GM19035 (cell line): ENCODE measurements around the gene NCAPD2.
"Not testable (repeated sequence)": the region's sequence is repeated elsewhere in the genome, so short reads cannot be mapped to it uniquely, and the experiment has no call there.

Source experiments
- ATAC-seq: cut with Tn5 transposase; IDR thresholded peaks from one replicate; pipeline ENCODE4 v1.9.1; 2021; ENCODE audit not compliant: unreplicated experiment

Gene NCAPD2

DNA sequence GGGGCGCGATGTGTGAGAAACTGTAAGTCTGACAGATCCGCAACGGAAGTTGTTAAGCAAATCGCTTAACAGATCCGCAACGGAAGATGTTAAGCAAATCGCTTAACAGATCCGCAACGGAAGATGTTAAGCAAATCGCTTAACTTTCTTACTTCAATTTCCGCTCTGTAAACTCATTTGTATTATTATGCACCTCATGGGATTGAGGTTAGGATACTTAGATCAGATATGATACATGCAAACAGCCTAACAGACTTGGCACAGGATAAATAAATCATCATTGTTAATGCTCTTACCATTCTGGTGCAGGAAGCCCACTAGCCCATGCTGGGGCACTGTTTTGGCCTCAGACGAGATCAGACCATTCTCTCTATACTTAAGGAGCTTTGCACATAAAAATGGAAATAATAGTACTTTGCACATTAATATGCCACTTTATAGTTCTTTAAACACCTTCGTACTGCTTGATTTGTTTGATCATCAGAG, 399 bp downstream of the NCAPD2 start:
- no peak for ATAC-seq

GRCh38 chr12:6494968-6495367, 1.1 kb downstream of the NCAPD2 start:
- ATAC-seq: no peak

- ATAC-seq: not testable (repeated sequence)
These were observed 3.4 kb downstream of the NCAPD2 start for GRCh38 chr12:6497291-6497690.

DNA sequence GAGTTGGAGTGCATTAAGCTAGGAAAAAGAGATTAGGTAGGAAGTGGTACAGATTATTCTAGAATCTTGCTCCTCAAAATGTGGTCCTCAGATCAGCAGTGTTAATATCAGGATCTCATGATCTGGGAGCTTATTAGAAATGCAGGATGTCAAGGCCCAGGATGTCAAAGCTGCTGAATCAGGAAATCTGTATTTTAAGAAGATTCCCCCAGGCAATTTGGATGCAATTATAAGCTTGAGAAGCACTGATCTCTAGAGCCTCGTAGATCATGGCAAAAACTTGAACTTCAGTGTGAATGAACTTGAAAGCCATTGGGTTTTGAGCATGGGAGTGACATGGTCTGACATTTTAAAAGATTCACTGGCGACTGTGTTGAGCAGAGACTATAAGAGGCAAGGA, 6.6 kb downstream of the NCAPD2 start:
- no peak for ATAC-seq

DNA sequence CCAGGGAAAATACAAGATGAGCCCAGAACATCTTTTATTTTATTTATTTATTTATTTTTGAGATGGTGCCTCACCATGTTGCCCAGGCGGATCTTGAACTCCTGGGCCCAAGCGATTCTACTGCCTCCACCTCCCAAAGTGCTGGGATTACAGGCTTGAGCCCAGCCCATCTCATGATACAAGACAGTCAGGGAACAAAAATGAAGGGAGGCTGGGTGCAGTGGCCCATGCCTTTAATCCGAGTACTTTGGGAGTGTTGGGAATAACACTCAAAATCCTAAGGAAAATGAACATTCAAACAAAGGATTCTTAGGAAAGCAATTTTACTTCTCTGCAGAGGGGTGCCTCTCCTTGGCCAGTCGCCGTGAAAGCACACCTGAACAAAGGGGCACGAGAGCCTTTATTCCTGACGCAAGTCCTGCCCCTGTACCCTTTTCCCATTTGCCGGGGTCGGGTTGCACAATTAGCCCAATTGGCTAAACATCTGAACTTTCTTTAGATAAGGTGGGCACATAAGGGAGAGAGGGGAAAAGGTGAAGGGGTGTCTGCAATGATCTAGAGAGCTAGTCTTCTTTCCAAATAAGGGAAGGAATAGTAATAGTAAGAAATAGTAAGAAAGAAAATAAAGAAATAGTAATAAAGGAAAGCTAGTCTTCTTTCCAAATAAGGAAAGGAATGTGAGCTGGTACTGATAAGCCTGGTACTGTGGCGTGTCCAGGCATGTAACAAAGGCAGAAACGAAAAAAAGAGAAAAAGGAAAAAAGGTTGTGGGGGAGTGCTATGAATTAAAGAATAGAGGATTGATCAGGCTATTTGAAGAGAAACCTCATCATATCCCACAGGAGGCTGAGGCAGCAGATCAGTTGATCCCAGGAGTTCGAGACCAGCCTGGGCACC, 13.4 kb downstream of the NCAPD2 start:
- ATAC-seq: no peak

DNA sequence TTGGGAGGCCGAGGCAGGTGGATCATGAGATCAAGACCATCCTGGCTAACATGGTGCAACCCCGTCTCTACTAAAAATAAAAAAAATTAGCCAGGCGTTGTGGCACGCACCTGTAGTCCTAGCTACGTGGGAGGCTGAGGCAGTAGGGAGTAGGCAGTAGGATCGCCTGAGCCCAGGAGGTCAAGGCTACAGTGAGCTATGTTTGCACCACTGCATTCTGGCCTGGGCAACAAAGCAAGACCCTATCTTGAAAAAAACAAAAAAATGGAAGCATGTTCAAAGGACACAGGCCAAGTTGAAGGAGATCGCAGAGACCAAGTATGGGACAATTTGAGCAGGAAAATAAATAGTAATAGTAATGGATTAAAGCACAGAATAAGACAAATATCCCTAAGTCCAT, 14.2 kb downstream of the NCAPD2 start:
- ATAC-seq: no peak

- ATAC-seq: no peak
These were observed 26.3 kb downstream of the NCAPD2 start for GRCh38 chr12:6520186-6520585.

GRCh38 chr12:6522193-6522592, 28.3 kb downstream of the NCAPD2 start:
- no peak for ATAC-seq

DNA sequence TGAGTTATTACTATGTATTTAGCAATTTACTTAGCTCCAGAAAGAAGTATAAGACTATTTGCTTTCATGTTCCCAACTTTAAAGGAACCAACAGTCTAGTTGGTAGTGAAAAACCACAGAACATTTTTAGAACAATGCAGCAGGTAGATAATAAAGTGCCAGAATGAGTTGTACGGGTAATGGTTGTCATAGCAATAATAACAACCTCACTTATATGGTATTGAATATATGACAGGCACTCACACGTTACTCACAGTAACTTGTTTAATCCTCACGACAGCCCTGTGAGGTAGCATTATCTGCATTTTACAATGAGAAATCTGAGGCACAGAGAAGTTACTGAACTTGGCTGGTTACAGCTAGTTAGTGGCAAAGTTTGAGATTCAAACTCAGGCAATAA, 29.8 kb downstream of the NCAPD2 start:
- ATAC-seq: no peak

DNA sequence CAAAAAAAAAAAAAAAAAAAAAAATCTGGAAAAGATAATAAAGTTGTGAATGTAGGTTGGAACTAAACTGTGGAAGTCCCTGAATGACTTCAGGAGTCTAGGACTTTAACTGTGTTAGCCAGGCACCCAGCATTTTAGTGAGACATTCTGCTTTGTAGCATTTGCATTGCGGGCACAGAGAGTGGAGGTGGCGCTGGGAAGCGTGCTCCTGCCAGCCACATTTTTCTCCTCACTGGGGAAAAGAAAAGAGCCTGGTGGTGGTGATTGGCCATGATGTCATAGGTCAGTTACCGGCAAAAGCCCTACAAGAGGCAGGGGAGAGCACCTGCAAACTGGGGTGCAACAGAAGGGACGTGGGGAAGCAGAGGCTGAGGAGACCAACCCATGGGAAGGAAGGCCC, 30.7 kb downstream of the NCAPD2 start:
- ATAC-seq: no peak

GRCh38 chr12:6526201-6526600, 32.3 kb downstream of the NCAPD2 start:
- no peak for ATAC-seq

- no peak for ATAC-seq
These were observed 33.0 kb downstream of the NCAPD2 start for GRCh38 chr12:6526766-6527525.

DNA sequence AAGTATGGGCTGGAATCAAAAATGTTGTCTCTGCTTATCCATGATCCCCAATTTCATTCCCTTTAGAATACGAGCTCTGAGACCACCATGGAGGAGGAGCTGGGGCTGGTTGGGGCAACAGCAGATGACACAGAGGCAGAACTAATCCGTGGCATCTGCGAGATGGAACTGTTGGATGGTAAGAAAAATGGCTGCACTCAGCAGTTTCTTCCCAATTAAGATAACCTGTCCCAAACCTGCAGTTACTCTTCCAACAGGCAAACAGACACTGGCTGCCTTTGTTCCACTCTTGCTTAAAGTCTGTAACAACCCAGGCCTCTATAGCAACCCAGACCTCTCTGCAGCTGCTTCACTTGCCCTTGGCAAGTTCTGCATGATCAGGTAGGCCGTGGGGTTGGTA, 33.8 kb downstream of the NCAPD2 start:
- no peak for ATAC-seq

DNA sequence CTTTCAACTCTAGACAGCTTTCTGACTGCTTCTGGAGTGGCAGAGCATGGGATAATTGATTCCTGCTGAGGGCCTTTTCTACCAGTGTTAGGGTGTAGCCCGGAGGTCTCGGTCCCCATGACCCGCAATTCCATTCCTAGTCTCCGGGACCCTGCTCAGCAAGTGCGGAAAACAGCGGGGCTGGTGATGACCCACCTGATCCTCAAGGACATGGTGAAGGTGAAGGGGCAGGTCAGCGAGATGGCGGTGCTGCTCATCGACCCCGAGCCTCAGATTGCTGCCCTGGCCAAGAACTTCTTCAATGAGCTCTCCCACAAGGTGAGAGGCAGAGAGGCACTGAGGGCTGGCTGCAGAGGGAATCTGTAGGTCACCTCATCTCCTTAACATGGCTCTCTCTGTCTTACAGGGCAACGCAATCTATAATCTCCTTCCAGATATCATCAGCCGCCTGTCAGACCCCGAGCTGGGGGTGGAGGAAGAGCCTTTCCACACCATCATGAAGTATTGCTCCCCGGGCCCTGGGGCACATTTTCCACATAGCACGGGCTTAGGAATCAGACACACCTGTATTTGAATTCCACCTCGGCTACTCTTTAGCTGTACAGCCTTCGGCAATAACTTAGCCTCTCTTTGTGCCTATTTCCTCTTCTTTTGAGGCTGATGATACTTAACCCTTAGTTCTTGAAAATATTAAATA, 34.8 kb downstream of the NCAPD2 start:
- ATAC-seq: no peak

- ATAC-seq: no peak
These were observed 35.4 kb downstream of the NCAPD2 start for GRCh38 chr12:6529291-6529737.

DNA sequence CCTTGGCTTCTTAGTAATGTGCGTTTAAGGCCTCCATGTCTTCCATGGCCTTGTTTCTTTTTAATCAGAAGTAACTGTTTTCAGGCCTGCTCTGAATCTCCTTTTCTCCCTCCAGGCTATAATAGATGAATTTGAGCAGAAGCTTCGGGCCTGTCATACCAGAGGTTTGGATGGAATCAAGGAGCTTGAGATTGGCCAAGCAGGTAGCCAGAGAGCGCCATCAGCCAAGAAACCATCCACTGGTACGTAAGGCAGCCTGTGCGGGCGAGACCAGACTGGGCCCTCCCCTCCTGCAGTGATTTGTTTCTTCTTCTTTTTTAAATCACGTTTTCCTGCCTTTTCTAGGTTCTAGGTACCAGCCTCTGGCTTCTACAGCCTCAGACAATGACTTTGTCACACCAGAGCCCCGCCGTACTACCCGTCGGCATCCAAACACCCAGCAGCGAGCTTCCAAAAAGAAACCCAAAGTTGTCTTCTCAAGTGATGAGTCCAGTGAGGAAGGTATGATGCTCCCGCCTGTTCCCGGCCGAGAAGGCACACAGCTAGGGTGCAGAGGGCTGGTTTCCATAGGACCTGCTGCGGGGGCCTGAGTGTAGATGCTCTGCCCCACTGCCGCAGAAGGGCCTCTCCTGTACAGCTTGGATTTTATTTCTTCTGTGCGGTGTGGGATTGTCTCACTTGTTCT, 36.8 kb downstream of the NCAPD2 start:
- no peak for ATAC-seq

DNA sequence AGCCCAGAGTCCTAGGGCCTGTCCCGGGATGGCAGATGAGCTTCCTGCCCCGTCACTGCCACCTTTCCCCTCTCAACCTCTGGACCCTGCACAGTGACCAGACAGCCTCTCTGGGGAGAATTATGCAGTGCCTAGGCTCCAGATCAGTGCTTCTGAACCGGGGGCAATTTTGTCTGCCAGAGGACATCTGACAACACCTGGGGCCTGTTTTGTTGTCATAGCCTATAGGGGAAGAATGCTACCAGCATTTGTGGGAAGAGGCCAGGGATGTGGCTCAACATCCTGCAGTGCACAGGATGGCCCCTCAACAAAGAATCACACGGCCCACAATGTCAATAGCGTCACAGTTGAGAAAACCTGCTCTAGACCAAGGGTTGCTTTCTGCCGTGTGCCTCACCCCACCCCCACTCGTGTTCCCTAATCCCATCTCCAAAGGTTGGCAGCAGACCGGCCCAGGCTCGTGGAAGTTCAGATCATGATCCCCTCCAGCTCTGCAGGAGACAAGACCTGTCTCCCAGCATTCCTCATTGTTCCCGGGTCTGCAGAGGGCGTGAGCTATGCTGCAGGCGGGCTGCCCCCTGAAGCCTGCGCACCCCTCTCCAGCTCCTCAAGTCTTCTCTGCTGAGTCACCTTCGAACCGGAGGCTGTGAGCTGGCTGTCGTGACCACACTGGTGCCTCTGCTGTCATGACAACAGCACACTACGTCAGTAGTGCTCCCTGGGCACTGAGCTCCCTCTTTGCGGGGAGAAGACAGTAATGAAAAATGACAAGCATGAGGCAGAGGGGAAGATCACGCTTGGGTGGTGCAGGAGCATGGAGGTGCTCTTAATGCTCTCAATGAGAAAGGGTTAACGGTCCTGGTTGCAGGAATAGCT, 38.4 kb downstream of the NCAPD2 start:
- no peak for ATAC-seq

GRCh38 chr12:6532927-6533652, 39.2 kb downstream of the NCAPD2 start:
- ATAC-seq: peak; percentile 14

- no peak for ATAC-seq
These were observed 39.7 kb downstream of the NCAPD2 start for GRCh38 chr12:6533653-6533922.
